HG03103 (cell line): ENCODE measurements around the gene ACAP3.
"Not testable (repeated sequence)": the region's sequence is repeated elsewhere in the genome, so short reads cannot be mapped to it uniquely, and the experiment has no call there.

Source experiments
- ATAC-seq: cut with Tn5 transposase; IDR thresholded peaks from one replicate; pipeline ENCODE4 v1.9.1; 2021; ENCODE audit warnings: low read depth; ENCODE audit not compliant: unreplicated experiment

Gene ACAP3

GRCh38 chr1:1318131-1318652 is 10.5 kb upstream of the ACAP3 start:
- ATAC-seq = no peak

GRCh38 chr1:1317420-1317819 is 9.7 kb upstream of the ACAP3 start:
- ATAC-seq = no peak

- ATAC-seq = not testable (repeated sequence)
Observed at GRCh38 chr1:1316199-1316598, 8.5 kb upstream of the ACAP3 start.

GRCh38 chr1:1315435-1315954 is 7.8 kb upstream of the ACAP3 start:
- no peak for ATAC-seq

DNA sequence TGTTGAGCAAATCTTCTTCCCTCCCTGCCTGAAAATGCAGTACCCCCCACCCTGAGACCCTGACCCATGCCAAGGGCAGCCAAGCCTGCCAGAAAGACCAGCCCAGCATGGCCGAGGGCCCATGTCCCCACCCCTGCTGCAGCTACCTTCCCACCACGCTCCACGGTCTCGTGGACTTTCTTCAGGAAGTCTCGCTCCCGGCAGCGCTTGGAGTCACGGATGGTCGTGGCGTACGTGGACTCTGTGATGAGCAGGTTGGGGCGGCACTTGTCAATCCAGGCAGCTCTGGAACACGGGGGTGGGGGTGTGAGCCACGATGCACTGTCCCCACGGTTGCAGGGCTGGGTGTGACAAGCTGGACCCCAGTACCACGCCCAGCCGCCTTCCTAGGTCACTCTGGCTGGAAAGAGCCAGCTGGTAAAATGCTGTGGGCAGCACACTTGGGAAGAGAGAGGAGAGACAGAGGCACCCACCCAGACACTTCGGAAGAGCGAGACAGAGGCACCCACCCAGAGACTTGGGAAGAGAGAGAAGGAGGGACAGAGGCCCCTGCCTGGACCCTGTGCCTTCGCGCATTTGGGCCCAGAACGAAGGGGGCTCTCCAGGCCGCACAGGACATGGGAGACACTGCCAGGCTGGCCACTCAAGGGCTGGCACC is 7.1 kb upstream of the ACAP3 start:
- ATAC-seq = no peak

GRCh38 chr1:1314237-1314586 is 6.5 kb upstream of the ACAP3 start:
- ATAC-seq = no peak

- no peak for ATAC-seq
Observed at GRCh38 chr1:1313500-1314236, 5.9 kb upstream of the ACAP3 start.

GRCh38 chr1:1312450-1313314 is 5.0 kb upstream of the ACAP3 start:
- ATAC-seq = no peak

DNA sequence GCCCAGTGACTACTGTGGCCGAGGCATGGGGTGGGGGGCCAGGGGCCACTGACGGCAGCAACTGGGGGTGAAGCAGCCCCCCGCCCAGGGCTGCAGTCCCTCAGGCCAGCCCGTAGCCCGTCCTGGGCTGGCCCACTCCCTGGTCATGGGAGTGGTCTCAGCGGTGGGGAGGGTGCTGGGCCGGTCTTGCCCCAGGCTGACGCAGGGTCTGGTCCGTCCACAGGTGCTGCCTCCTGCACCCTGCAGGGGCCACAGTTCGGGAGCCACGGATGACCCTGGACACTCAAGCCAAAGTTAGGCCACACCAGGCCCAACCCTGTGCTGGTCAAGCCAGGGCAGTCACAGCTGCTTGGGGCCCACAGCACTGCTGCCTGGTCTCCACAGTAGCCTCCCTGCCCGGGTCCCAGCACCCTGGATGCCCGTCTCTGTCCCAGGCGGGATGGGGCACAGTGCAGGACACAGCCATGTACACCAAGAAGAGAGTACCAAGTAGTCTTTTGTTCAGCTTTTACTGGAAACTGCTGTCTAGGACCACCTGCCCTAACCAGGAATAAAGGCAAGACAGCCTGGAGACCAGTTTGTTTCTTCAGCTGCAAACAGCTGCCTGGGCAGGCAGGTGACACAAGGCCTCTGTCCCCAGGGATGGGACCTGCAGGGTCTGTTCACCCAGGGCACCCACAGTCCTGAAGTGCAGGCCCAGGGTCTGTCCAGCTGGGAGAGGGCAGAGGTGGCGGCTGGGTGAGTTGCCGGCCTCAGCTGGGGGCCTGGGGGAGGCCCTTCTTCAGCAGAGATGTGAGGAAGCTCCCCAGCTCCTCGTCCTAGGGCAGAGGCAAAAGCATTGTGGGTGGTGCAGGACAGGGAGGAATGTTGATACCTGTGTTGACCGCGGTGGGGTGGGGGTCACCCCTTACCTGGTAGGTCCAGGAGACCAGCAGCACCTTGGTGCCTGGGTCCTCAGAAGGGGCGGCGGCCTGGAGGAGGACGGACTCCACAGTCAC is 3.7 kb upstream of the ACAP3 start:
- no peak for ATAC-seq

DNA sequence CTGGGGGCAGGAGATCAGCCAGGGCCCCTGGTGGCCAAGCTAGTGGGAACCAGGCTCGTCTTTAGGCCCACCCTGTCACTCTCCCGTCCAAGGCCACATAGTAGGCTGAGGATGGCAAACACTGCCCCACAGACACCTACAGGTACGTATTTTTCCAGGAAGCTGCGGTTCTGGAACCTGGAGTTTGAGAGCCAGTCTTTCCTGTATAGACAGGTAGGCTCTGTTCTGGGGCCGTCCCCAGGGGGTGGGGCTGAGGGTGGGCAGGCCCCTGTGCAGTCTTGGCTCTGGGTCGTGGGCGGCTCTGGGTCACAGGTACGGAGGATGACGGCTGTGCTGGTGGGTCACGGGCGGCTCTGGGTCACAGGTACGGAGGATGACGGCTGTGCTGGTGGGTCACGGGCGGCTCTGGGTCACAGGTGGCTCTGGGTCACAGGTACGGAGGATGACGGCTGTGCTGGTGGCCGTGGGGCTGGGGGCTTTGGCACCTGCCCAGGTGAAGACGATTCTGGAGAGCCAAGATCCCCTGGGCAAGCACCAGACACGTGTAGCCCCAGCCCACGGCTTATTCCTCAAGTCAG is 2.8 kb upstream of the ACAP3 start:
- ATAC-seq = no peak

DNA sequence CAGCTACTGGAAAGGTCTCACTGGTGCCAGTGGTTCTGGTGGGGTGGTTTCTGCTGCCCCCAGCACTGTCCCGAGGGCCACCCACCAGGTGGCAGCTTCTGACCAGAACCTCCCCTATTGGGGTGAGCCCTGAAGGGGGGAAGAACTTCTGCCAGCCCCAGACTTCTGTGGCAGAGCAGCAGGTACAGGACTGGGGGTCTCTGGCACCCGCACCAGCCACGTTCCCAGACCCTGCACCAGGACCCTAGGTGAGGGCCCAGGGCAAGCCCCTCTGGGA is 2.3 kb upstream of the ACAP3 start:
- ATAC-seq = no peak

DNA sequence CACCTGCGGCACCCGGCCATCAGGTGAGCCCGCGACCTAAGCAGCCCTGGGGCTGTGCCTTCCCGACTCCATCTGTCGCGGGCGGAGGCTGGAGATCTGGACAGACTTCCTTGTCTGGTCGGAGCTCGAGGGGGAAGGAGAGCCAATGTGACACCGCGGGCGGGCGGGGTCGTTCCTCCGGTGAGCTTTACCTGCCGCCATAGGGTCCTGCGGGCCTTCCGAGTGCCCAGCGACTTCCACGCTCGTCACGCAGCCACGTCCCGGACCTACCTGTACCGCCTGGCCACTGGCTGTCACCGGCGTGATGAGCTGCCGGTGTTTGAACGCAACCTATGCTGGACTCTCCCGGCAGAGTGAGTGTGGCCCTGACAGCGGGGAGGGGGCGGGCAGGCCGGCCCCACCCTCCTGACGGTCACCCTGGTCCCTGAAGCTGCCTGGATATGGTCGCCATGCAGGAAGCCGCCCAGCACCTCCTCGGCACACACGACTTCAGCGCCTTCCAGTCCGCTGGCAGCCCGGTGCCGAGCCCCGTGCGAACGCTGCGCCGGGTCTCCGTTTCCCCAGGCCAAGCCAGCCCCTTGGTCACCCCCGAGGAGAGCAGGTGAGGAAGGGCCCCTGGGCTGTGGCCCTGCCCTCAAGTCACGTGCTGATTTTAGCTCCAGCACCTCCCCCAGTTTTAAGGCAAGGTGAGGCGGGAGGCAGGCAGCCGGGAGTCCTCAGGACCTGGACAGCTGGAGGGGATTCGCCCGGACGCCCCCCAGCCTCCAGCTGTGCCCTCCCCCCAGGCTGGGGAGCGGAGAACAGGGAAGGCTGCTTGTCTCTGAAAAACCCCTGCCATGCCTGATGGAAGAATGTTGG is 1.8 kb upstream of the ACAP3 start:
- ATAC-seq = no peak

DNA sequence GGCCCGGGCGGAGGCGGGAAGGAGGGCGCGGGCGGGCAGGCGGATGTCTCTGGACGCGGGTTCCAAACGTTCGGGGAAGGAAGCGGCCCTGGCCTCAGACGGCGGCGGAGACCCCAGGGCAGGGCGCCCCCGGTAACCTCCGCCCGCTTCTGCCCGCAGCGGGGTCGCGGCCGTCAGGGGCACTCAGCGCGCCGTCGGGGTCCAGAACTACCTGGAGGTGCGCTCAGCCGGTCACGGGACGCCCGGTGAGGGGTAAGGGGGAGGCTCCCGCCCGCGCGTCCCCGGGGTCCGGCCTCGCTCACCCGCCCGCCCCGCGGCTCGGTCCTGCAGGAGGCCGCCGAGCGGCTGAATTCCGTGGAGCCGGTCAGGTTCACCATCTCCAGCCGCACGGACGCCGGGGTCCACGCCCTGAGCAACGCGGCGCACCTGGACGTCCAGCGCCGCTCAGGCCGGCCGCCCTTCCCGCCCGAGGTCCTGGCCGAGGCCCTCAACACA is 1.1 kb upstream of the ACAP3 start:
- no peak for ATAC-seq

DNA sequence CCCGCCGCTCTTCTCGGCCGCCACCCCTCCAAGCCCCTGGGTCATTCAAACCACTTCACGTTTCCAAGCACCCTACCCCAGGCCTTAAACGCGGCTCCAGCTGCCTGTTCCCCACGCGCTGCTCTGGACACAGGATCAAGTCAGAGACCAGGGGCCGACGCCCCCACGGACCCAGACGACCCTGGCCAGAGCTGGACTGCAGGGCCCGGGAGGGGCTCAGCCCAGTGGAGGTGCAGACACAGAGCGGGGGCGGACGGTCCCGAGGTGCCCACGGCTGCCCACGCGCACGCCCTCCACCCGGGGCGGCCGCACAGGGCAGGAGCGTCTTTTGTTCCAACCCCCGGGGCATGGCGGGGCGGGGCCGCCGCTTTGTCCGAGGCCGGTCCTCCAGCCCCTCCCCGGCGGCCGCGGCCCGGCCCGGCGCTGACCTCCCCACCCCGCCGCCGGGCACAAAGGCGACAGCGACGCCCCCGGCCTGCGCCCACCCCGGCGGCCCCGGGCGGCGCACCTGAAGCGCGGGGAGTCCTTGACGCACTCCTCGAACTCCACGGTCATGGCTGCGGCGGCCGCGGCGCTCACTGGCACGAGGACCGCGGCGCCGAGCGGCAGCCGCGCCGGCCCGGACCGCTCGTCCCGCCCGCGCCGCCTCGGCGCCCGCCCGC is 338 bp downstream of the ACAP3 start:
- ATAC-seq = no peak

DNA sequence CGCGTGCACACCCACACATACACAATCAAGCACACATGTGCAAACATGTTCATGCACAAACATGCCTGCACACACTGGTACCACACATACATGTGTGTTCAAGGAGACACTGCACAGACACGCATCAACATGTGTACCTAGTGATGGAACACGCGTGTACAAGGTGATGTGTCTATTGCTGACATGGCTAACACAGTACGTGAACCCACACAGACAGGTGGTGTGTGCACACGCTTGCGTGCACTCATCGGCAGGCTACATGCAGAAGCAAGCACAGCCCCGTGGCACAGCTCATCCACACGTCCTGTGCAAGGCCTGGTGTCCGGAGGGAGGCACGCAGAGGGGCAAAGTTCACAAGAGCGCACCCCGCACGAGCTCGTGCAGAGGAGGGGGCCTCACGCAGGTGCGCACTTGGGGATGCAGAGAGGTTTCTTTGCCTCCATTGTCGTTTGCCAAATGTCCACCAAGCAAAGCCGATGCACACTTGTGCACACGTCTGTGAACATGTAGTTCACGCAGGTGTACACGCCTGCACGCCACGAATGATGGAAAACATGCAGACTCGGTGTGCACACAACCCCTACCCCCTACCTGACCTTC is 969 bp downstream of the ACAP3 start:
- no peak for ATAC-seq

- ATAC-seq = no peak
Observed at GRCh38 chr1:1306070-1306660, 1.6 kb downstream of the ACAP3 start.

DNA sequence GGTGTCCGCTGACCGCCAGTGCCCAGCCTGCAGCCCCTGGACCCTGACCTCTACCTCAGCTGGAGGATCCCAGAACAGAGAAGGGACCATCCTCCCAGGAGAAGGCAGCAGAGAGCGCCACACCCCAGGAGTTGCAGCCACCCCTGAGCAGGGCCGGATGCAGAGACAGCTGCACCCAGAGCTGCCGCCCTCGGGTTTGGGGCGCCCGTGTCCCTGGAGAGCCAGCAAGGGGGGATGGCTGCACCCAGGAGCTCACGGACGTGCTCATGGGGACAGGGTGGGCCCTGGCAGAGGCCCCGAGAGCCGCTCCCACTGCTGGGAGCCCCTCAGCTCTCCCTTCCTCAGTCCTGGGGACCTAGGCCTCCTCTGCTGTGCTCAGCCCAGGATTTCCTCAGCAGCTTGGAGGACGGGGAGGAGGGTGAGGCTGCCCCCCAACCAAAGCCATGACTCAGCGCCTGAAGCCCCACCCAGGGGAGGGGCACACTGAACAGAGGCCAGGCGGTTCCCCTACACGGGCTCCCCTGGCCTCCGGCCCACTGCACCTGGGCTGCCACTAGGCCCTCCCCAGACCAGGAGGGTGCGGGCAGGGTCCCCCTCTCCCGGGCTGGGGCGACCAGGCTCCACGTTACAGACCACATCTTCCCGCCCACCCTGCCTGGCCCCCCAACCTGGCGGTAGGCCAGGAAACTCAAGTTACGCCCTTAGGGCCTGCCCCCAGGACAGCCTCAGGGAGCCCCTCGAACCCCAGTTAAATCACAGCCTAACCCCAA is 2.2 kb downstream of the ACAP3 start:
- ATAC-seq = no peak
